ENCODE data around the gene NAP1L4.

DNA sequence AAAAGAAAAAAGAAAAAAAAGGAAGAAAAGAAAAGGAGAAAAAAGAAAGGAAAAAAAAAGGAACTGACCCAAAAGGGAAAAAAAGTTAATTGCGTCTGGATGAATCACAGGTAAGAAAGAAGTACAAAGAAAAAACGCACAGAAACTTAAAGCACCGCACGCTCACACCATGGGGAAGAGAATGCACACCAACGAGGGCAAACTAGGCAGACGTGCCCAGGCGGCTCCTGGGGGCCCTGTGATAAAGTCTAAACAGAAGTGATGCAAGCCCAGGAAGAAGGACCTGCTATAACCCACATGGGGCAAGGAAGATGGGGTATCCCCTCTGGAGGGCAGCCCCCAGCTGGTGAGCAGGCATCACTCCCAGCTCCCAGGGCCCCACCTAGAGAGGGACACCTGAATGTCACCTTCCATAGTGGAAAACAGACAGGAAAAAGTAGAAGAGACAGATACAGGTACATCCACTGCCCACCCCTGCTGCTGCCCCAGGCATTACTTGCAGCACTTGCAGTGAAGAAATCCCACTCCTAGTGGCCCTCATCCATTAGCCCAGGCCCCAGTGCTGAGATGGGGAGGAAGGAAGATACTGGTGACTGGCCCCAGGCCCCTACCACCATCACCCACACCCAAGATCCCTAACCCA lies 28.9 kb downstream of the NAP1L4 start:
- TF ChIP-seq, protein P1, sequence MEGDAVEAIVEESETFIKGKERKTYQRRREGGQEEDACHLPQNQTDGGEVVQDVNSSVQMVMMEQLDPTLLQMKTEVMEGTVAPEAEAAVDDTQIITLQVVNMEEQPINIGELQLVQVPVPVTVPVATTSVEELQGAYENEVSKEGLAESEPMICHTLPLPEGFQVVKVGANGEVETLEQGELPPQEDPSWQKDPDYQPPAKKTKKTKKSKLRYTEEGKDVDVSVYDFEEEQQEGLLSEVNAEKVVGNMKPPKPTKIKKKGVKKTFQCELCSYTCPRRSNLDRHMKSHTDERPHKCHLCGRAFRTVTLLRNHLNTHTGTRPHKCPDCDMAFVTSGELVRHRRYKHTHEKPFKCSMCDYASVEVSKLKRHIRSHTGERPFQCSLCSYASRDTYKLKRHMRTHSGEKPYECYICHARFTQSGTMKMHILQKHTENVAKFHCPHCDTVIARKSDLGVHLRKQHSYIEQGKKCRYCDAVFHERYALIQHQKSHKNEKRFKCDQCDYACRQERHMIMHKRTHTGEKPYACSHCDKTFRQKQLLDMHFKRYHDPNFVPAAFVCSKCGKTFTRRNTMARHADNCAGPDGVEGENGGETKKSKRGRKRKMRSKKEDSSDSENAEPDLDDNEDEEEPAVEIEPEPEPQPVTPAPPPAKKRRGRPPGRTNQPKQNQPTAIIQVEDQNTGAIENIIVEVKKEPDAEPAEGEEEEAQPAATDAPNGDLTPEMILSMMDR (conservative IDR thresholded peaks at IDR 0.05; ENCODE audit: low read depth, low read length), result no peak
- TF ChIP-seq EZH2 (IDR thresholded peaks at IDR 0.05; ENCODE audit: borderline replicate concordance, low read depth, low read length, poor library complexity, severe bottlenecking), result no peak
